GM19025 (cell line): Measurements from ENCODE around the gene HEBP2.
"Not testable (repeated sequence)": the region's sequence is repeated elsewhere in the genome, so short reads cannot be mapped to it uniquely, and the experiment has no call there.

ENCODE experiments used
- ATAC-seq: cut with Tn5 transposase; IDR thresholded peaks from one replicate; pipeline ENCODE4 v1.9.1; 2021; ENCODE audit warnings: mild to moderate bottlenecking, low read depth, moderate library complexity; ENCODE audit not compliant: unreplicated experiment

The HEBP2 gene

DNA sequence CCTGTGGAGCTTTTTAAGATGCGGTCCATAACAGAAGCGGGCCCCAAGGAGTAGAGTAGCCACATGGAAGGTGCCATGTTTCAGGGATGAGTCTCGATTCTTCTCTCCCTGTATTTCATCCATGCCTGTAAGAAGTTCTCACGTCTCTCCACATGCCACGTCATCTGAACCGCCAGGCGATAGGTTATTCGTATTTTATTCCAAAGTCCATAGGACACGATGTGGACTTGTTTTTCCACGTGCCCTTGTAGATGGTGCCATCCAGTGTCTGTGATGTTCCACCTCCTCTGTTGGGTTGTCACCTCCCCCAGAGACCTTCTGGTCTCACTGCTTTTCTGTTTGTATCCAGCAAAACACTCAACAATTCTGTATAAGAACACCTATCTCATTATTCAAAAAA lies 17.6 kb downstream of the HEBP2 start:
- ATAC-seq = no peak

GRCh38 chr6:138422861-138423260 lies 18.8 kb downstream of the HEBP2 start:
- ATAC-seq = no peak

DNA sequence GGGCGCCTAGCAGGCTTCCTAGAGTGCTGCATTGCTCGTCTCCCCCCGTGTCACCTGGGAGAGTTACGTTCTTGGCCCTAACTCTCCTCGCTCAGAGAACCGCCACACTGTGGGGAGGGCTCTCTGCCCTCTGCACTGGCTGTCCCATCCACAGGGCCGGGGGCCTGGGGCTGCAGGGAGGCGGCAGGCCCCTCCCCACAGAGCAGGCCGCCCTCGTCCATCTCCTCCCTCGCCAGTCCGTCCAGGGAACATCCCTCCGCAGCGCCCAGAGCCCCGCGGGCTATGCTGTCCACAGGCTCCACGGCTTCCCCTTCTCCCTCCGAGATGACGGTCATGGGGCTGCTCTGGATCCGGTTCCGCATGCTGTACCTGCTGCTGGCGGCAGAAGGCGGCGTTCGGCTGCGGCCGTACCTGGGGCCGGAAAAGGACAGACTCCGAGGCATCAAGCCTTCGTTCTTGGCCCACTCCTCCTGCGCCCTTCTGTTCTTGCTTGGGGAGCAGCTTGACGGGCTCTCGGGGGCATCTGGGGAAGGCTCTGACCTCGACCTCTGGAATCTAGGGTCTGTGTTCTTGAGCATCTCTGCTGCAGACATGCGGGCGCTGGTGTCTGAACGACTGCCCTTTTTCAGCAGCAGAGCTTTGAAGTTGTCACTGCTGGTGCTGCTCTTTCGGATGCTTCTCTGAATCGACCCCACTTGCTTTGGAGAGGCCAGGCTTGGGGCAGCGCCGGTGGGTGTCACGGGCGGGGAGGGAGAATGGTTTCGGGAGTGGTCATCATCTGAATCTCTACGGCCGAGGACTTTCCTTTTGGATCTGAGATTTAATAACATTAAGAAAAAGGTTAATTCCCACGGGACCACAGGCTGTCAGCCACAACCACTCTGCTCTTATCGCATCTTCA lies 20.2 kb downstream of the HEBP2 start:
- no peak for ATAC-seq

- not testable (repeated sequence) for ATAC-seq
Measured at GRCh38 chr6:138425256-138425655, 21.2 kb downstream of the HEBP2 start.

DNA sequence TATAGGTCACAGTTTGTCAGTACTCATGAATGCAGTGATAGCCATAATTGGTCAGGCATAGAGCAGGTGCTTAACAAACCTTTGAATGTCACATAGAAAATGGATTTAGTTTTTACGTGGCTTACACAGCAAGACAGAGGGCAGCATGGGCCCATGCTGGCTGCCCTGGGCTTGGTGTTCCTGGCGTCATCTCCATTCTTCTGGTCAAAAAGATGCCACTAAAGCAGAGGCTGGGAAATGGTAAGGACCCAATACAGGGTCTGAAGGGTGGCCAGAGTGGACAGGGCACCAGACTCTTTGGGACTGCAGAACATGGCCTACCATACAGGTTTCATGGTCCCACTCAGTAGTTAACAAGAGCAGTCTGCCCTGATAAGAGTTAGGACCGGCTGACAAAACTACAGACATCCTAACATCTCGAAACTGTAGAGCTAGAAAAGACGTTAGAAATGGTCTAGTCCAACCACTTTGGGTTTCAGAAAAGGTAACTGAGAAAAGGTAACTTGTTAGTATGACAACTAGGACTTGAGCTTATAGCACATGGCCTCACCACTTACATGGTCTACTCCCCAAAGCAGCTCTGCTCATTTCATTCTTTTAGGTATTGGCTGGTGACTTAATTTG lies 22.6 kb downstream of the HEBP2 start:
- ATAC-seq = no peak

- no peak for ATAC-seq
Measured at GRCh38 chr6:138427701-138428100, 23.7 kb downstream of the HEBP2 start.

- no peak for ATAC-seq
Measured at GRCh38 chr6:138428944-138429598, 25.0 kb downstream of the HEBP2 start.

- no peak for ATAC-seq
Measured at GRCh38 chr6:138429761-138430160, 25.7 kb downstream of the HEBP2 start.

- no peak for ATAC-seq
Measured at GRCh38 chr6:138430361-138431145, 26.5 kb downstream of the HEBP2 start.

DNA sequence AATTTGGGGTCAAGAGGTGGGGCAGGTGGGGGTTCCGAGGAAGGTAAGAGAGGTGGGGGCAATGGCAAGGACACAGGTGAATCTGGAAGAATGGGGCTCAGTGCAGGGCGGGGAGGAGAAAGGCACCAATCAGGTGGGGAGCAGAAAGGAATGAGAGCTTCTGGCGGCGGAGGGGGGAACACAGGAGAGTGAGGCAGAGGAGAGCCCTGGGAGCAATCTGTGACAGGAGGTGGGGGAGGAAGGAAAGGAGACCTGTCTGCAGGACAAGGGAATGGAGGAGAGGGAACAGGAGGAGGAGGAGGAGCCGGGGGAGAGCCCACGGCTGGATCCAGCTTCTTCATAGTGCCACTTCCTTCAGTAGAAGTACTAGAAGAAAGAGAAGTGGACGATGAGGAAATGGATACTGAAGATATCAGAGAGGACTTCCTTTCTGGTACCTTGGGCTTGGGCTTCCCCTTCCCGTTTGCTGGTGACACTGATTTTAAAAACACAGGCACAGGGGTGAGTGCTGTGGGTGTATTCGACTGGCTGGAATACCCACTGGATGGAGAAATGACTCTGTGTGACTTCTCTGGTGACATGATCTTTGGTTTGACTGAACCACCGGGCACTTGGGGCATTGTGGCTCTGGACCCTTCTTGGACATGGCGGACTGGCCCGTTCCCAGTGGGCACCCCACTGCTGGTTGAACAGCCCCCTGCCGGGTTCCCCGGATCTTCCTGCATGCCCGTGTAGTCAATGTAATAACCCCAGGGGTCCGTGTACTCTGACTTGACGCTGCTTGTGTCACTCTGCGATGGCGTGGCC lies 27.4 kb downstream of the HEBP2 start:
- ATAC-seq = no peak

DNA sequence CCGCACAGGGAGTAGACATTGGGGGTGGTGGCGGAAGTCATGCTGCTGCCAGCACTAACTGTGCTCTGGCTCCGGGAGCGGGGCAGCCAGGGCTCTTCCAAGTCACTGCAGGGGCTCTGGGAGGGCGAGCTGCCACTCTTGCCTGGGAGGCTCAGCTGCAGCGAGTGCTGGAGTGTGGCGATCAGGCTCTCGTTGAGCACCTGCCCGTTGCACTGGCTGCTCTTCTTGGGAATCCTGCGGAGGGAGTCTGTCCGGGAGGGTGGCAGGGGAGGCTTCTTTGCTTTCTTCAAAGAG lies 28.0 kb downstream of the HEBP2 start:
- no peak for ATAC-seq

- no peak for ATAC-seq
Measured at GRCh38 chr6:138434096-138434495, 30.1 kb downstream of the HEBP2 start.

GRCh38 chr6:138434925-138435324 lies 30.9 kb downstream of the HEBP2 start:
- ATAC-seq = no peak

- ATAC-seq = no peak
Measured at GRCh38 chr6:138439546-138439945, 35.5 kb downstream of the HEBP2 start.

GRCh38 chr6:138440296-138440695 lies 36.3 kb downstream of the HEBP2 start:
- no peak for ATAC-seq

- no peak for ATAC-seq
Measured at GRCh38 chr6:138440758-138441357, 36.8 kb downstream of the HEBP2 start.

GRCh38 chr6:138441965-138442364 lies 37.9 kb downstream of the HEBP2 start:
- ATAC-seq = no peak

DNA sequence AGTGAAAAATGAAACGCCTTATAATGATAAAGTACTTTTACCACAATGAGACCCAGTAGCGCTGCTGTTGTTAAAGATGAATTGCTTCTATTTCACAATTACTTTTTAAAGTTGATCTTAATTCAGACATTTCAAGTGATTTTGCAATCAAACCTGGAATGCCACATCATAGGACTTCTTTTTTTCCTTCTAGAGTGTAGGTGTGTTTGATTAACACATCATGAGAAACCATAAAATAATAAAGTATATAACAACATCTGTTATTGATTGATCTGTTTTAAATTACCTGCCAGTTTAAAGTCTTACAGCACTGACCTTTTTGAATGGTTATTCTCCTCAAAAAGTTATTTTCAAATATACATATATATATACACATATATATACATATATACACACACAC lies 38.6 kb downstream of the HEBP2 start:
- ATAC-seq = no peak

- ATAC-seq = no peak
Measured at GRCh38 chr6:138443979-138444378, 40.0 kb downstream of the HEBP2 start.

DNA sequence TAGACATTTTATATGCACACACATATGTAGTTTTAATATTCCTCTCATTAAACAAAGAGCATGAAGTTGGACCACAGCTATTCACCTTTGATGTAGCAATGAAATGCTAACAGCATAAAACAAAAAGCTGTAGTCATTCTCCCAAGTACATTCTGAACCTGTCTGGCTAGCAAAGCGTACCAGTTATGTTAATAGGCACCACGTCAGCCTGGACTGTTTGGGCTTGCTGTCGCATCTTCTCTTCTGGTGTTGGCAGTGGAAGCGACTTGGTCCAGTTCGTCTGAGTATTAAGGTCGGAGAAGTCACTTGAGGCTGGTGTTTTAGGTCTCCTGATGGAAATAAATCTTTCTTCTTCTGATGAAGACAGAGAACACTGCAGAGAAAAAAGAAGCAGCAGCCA lies 42.8 kb downstream of the HEBP2 start:
- no peak for ATAC-seq
